Measurements from ENCODE around the gene TMEM255B.

TMEM255B gene

DNA sequence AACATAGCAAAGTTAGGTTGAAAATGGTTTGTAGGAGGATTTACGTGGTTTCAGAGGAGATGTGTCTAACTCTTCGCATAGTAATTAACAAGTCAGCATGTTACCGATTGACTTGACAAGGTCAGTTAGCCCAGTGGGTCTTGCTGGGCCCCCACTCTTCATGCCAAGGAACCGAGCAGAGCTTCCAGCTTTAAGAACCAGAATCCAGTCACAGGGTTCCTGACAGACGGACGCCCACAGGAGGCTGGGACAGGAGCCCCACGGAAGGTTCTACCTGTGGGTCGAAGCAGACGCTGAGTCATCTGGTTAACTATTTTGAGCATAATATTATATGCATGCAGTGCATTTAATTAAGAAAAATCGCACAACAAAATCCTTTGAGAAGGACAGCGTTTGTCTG lies 3.5 kb downstream of the TMEM255B start:
- DNase-seq (ENCODE audit: low spot score in 2 of 2) = no peak
- Histone ChIP-seq H3K27me3 (ENCODE audit: low read depth) (peaks cover 16% of the 10 kb centered on the region), H3K4me3 (no peak overlapping the region), H3K4me1 (peaks cover 8% of the 10 kb centered on the region), H3K9me3 (no peaks in the 10 kb centered on the region), H3K36me3 (replicated peaks) (no peaks in the 10 kb centered on the region)
- in situ Hi-C loops (cut with MboI; ENCODE audit: low sequenced_read_pairs) = no loop called here

DNA sequence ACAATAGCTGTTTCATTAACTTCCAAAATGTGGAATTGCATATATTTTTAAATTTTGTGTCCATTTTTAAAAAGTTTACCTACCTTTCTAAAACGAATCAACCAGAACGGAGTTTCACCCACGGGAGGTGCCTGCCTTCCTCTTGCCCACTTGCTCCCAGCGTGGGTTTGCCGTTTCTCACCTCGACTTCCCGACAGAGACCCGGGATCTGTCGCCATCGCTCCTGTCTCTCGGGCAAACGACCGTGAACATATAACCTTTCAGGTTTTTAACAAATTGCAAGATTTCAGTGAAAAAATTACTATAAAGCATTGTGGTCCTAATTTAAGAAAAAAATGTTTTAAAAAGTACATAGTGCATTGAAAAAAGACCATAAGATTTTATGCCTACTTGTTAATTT lies 4.2 kb downstream of the TMEM255B start:
- in situ Hi-C loops (cut with MboI; ENCODE audit: low sequenced_read_pairs) = no loop called here
- DNase-seq (ENCODE audit: low spot score in 2 of 2) = no peak
- Histone ChIP-seq H3K27me3 (ENCODE audit: low read depth) (peaks cover 16% of the 10 kb centered on the region), H3K4me1 (peaks cover 8% of the 10 kb centered on the region), H3K36me3 (replicated peaks) (no peaks in the 10 kb centered on the region), H3K9me3 (no peaks in the 10 kb centered on the region), H3K4me3 (no peak overlapping the region)

DNA sequence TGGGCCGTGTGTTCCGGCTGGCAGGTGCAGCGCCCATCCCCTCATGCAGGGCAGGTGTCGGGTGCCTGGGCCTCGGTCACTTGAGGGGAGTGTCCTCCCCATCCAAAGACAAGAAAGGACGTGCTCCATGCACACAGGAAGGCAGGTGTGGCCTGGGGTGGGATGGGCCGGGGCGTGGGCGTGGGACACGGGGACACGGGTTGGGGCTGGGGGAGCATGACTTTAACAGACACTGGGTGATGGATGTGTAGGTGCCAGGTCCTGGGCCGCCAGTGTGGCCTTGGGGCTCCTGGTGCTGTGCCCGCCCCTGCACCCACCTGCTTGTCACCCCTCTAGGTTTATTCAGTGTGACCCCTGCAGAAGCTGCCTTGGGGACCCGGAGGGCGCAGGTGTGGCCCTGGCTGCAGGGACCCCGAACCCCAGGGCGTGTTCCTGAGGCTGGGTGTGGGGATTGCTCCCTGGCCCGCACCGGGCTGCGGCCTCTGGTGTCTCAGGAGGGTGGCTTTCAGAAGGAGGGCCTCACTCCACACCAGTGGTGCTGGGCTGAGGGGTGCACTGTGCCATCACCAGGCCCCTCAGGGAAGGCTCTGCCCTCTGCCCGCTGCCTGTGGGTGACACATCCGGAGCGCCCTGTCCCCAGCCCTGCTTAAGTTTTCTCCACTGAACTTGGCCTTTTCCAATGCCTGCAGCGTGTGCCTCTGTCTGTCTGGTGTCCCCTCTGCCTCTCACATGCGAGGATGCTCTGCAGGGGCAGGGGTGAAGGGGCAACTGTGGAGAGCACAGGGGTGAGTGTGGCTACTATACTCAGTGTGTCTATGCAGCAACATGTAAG lies 5.2 kb downstream of the TMEM255B start:
- peaks cover 16% of the 10 kb centered on the region for H3K27me3 ChIP-seq (ENCODE audit: low read depth)

DNA sequence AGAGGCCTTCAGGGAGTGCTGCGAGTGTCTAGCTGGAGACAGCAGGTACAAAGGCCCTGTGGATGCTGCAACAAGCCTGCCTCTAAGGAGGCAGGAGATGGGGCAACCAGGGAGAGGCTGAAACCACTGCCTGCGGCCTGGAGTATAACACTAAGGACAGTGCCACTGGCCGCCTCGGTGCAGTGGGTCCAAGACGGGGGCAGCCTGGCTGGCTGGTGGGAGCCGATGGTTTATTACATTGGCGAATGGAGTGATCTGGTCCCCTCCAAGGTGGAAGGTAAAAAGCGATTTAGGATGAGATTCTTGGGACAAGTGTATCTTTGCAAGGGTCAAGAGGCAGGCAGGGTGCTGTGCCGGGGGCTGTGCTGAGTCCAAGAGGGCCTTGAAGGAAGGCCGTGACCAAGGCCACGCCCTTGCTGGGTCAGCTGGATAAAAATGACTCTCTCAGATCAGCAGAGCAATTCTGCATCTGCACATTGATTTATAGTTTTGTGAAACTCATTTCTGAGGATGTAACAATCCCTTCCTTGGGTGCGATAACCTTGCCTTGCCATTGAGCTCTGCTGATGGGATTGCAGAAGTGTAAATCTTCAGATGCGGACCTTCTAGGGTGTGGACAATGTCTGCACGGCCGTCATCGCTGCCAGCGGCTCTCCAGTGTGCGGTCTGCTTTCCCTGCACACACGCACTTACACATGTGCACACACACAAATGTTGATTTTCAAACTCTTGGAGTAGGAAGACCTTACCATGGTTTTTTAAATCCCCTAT lies 6.0 kb downstream of the TMEM255B start:
- H3K27me3 ChIP-seq (ENCODE audit: low read depth) = peaks cover 8% of the 10 kb centered on the region
- H3K4me3 ChIP-seq = no peak overlapping the region
- H3K9me3 ChIP-seq = no peaks in the 10 kb centered on the region
- DNase-seq (ENCODE audit: low spot score in 2 of 2) = no peak
- H3K36me3 ChIP-seq (replicated peaks) = no peaks in the 10 kb centered on the region
- H3K4me1 ChIP-seq = peaks cover 4% of the 10 kb centered on the region; the same call in 1 of the 2 replicates
- in situ Hi-C loops (cut with MboI; ENCODE audit: low sequenced_read_pairs) = no loop called here

More for the DNA sequence above, 5.2 kb downstream of the TMEM255B start:
- in situ Hi-C loops (cut with MboI; ENCODE audit: low sequenced_read_pairs) = no loop called here
- Histone ChIP-seq H3K36me3 (replicated peaks) (no peaks in the 10 kb centered on the region), H3K4me1 (peaks cover 6% of the 10 kb centered on the region; the same call in 1 of the 2 replicates), H3K9me3 (no peaks in the 10 kb centered on the region), H3K4me3 (no peak overlapping the region)
- DNase-seq (ENCODE audit: low spot score in 2 of 2) = no peak

DNA sequence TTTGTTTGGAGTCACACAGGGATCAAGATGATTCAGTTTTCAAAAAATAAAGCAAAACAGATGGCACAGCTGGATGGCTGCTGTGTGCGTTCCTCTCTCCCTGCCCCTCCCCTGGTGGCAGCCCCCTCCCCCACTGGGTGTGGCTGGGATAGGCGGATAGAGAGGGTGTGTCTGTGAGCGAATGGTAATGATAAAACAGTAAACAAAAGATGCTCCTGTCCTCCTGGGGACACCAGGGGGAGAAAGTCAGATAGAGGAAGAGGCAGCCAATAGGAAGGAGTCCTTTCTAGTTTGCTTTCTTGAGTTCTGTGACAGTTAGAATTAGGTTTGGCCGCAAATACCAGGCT lies 6.5 kb downstream of the TMEM255B start:
- peaks cover 4% of the 10 kb centered on the region; the same call in 1 of the 2 replicates for H3K27me3 ChIP-seq (ENCODE audit: low read depth)
- no peaks in the 10 kb centered on the region for H3K36me3 ChIP-seq (replicated peaks)
- DNase-seq (ENCODE audit: low spot score in 2 of 2) = no peak
- in situ Hi-C loops (cut with MboI; ENCODE audit: low sequenced_read_pairs) = no loop called here
- no peak overlapping the region for H3K4me3 ChIP-seq
- no peaks in the 10 kb centered on the region for H3K9me3 ChIP-seq
- H3K4me1 ChIP-seq = no peaks in the 10 kb centered on the region

DNA sequence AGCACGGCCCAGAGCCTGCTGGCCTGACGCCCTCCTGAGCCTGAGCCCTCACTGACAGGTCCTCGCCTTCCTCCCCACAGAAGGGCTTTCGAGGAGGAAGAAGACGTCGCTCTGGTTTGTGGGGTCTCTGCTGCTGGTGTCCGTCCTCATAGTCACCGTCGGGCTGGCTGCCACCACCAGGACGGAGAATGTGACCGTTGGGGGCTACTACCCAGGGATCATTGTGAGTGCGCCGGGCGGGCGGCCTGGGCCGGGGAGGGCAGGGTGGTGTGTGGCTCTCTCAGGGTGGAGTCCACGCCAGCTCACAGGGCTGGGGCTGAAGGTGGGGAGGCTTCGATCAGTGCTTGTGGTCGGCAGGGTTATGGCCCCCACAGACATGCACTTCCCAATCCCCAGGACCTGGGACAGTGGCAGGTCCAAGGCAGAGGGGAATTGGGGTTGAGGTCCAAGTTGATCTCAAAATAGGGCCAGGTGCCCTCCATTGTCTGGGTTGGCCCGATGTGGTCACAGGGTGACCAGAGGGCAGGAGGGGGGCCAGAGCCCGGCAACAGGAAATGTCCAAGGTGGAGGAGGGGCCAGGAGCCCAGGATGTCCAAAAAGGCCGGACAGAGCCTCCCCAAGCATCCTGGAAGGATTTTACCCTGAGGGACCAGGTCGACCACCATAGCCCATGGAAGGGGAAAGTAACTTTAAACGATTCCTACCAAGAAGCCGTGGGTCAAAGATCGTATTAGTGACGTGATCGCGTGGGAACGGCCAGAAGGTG lies 7.2 kb downstream of the TMEM255B start:
- in situ Hi-C loops (cut with MboI; ENCODE audit: low sequenced_read_pairs) = no loop called here
- H3K4me1 ChIP-seq = no peaks in the 10 kb centered on the region
- H3K27me3 ChIP-seq (ENCODE audit: low read depth) = peaks cover 4% of the 10 kb centered on the region; the same call in 1 of the 2 replicates
- no peak overlapping the region for H3K4me3 ChIP-seq
- H3K9me3 ChIP-seq = no peaks in the 10 kb centered on the region
- no peak for DNase-seq (ENCODE audit: low spot score in 2 of 2)
- H3K36me3 ChIP-seq (replicated peaks) = no peaks in the 10 kb centered on the region

DNA sequence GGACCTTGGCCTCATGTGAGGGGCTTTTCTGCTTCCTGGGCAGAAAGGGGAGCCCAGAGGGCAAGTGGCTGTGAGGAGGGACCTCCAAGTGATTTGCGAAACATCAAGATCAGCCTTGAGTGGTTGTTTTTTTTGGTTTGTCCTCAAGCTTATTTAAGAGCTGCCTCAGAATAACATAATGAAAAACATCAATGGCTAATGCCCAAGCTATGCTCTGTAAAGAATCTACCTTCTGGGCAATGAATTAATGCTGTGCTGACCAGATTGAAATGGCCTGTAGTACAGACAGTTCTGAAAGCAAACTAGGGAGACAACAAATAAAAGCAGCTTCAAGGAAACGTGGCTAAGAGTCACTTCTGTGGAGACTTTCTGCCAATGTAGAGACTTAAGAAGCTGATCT lies 8.3 kb downstream of the TMEM255B start:
- no peak for DNase-seq (ENCODE audit: low spot score in 2 of 2)
- Histone ChIP-seq H3K9me3 (no peaks in the 10 kb centered on the region), H3K27me3 (ENCODE audit: low read depth) (no peaks in the 10 kb centered on the region), H3K36me3 (replicated peaks) (no peaks in the 10 kb centered on the region), H3K4me1 (no peaks in the 10 kb centered on the region), H3K4me3 (no peak overlapping the region)
- in situ Hi-C loops (cut with MboI; ENCODE audit: low sequenced_read_pairs) = no loop called here

DNA sequence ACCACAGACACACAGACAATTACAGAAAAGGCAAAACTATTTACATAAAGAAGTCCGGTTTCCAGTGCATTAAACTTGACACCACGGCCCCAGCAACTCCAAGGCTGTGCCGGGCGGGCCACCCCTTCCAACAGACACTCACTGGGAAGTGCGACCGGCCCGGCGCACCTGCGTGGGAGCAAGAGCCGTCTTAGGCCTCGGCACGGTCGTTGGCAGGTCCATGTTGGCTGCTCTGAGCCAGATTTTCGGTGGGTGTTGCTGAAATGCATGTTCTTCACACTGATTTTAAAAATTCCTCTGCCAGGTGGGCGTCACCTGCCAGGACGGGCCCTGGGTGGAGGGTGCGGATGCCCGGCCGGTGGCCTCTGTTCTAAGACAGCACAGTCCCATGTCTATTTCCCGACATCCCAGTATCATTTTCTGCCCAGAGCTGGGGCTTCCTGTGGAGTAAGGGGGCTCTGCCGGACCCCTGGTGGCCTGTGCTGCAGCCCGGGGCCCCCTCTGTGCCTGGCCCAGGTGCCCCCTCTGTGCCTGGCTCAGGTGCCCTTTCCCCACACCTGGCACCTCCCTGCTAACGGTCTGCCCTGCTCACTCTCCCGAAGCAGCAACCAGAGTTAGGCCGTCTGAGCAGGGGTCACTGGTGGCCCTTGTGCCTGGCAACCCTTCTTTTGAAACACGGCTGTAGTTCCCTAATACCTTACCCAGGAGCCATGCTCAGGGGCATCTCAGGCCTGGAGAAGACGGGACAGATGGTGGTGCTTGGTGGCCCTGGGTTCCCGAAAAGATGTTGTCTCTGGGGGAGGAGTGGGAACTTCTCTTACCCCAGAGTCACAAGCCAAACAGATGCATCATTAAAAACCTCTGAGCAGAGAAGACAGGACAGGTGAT lies 9.2 kb downstream of the TMEM255B start:
- H3K9me3 ChIP-seq = no peaks in the 10 kb centered on the region
- DNase-seq (ENCODE audit: low spot score in 2 of 2) = no peak
- no peaks in the 10 kb centered on the region for H3K4me1 ChIP-seq
- H3K27me3 ChIP-seq (ENCODE audit: low read depth) = no peaks in the 10 kb centered on the region
- H3K4me3 ChIP-seq = no peak overlapping the region
- in situ Hi-C loops (cut with MboI; ENCODE audit: low sequenced_read_pairs) = no loop called here
- H3K36me3 ChIP-seq (replicated peaks) = no peaks in the 10 kb centered on the region

DNA sequence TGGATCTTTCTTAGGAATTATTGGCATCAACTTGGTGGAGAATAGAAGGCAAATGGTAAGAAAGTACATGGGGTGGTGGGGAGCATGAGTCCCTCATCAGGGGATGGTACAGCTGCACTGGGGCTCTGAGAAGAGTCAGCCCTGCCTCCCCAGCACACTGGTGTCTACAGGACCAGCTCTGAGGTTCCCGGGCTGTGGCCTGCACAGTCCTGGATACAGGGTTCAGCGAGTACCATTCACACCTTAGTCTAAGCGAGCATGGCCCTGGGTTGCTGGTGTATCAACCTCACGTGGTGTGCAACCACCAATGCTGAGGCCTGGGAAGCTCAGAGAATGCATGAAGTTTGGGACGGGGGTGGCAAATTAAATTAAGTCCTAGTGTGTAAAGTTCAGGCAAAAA lies 10.1 kb downstream of the TMEM255B start:
- no peaks in the 10 kb centered on the region for H3K36me3 ChIP-seq (replicated peaks)
- no peaks in the 10 kb centered on the region for H3K4me1 ChIP-seq
- H3K9me3 ChIP-seq = no peaks in the 10 kb centered on the region
- DNase-seq (ENCODE audit: low spot score in 2 of 2) = no peak
- in situ Hi-C loops (cut with MboI; ENCODE audit: low sequenced_read_pairs) = no loop called here
- H3K4me3 ChIP-seq = no peak overlapping the region
- no peaks in the 10 kb centered on the region for H3K27me3 ChIP-seq (ENCODE audit: low read depth)

DNA sequence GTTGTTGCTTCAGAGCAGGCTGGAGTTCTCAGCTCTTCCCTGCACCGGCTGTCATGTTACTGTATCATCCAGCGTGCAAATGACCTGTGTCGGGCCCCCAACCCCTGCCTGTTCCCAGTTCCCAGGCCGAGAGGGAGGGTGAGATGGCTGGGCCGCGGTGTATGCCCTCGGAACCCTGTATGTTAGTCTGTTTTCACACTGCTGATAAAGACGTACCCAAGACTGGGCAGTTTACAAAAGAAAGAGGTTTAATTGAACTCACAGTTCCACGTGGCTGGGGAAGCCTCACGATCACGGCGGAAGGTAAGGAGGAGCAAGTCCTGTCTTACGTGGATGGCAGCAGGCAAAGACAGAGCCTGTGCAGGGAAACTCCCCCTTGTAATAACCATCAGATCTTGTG lies 10.9 kb downstream of the TMEM255B start:
- in situ Hi-C loops (cut with MboI; ENCODE audit: low sequenced_read_pairs) = no loop called here
- H3K4me1 ChIP-seq = no peaks in the 10 kb centered on the region
- no peak for DNase-seq (ENCODE audit: low spot score in 2 of 2)
- no peaks in the 10 kb centered on the region for H3K9me3 ChIP-seq
- no peaks in the 10 kb centered on the region for H3K27me3 ChIP-seq (ENCODE audit: low read depth)
- no peak overlapping the region for H3K4me3 ChIP-seq
- no peaks in the 10 kb centered on the region for H3K36me3 ChIP-seq (replicated peaks)

DNA sequence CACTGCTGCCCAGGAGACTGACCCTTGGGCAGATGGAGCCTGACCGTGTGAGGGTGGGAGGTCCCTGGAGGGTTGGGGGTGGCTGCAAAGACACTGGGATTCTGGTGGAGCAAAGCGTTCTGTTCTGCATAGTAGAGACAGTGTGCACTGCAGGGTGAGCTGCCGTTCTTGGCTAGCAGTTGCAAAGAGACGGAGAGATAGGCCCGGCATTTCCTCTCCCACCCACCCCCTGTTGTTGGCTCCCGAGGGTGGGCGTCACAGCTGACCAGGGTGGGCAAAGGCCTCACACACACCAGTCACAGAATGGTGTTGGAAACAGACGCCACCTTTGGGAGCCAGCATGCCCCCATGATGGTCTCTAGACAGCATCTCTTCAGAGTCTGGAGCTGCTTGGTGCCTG lies 11.4 kb downstream of the TMEM255B start:
- no peaks in the 10 kb centered on the region for H3K9me3 ChIP-seq
- no peaks in the 10 kb centered on the region for H3K27me3 ChIP-seq (ENCODE audit: low read depth)
- H3K4me1 ChIP-seq = no peaks in the 10 kb centered on the region
- in situ Hi-C loops (cut with MboI; ENCODE audit: low sequenced_read_pairs) = no loop called here
- DNase-seq (ENCODE audit: low spot score in 2 of 2) = no peak
- H3K4me3 ChIP-seq = no peak overlapping the region
- H3K36me3 ChIP-seq (replicated peaks) = no peaks in the 10 kb centered on the region

DNA sequence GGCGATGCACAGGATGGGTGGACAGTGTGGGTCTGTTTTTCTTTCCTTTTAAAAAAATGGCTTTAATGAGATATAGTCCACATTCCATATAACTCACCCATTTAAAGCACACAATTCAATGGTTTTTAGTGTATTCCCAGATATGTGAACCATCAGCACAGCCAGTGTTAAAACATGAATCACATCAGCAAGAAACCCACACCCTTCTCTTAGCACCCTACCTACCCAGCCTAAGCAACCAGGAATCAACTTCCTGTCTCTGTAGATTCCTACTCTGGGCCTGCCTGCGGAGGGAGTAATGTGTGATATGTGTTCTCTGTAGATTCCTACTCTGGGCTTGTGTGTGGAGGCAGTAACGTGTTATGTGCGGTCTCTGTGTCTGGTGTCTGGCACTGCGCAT lies 11.9 kb downstream of the TMEM255B start:
- H3K4me3 ChIP-seq = no peak overlapping the region
- no peaks in the 10 kb centered on the region for H3K36me3 ChIP-seq (replicated peaks)
- H3K4me1 ChIP-seq = no peaks in the 10 kb centered on the region
- no peaks in the 10 kb centered on the region for H3K27me3 ChIP-seq (ENCODE audit: low read depth)
- no peak for DNase-seq (ENCODE audit: low spot score in 2 of 2)
- no peaks in the 10 kb centered on the region for H3K9me3 ChIP-seq
- in situ Hi-C loops (cut with MboI; ENCODE audit: low sequenced_read_pairs) = no loop called here

DNA sequence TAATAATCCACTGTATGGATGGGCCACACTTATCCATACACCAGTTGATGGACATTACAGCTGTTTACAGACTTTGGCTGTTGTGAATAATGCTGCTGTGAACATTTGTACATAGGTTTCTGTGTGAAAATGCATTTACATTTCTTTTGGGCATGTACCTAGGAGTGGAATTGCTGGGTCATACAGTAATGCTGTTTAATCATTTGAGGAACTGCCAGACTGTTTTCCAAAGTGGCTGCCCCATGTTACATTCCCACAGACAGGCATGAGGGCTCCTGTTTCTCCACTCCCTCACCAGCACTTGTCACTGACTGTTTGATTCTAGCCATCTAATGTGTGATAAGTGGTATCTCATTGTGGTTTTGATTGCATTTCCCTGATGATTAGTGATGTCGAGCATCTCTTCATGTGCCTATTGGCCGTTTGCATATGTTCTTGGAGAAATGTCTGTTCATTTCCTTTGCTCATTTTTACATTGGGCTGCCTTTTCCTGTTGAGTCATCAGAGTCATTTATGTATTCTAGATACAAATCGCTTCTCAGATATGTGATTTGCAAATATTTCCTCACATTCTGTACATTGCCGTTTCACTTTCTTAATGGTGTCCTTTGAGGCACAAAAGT lies 12.8 kb downstream of the TMEM255B start:
- no peaks in the 10 kb centered on the region for H3K27me3 ChIP-seq (ENCODE audit: low read depth)
- H3K9me3 ChIP-seq = no peaks in the 10 kb centered on the region
- H3K4me1 ChIP-seq = no peaks in the 10 kb centered on the region
- no peak overlapping the region for H3K4me3 ChIP-seq
- in situ Hi-C loops (cut with MboI; ENCODE audit: low sequenced_read_pairs) = no loop called here
- no peaks in the 10 kb centered on the region for H3K36me3 ChIP-seq (replicated peaks)
- no peak for DNase-seq (ENCODE audit: low spot score in 2 of 2)

All from HAP-1 (cell line).